GM12872 (cell line): Measurements from ENCODE around the gene RNF212.

Experiments used
- TF ChIP-seq, protein P1 (sequence below): IDR thresholded peaks from 3 replicates; pipeline ENCODE4 v1.5.1; 2011; ENCODE audit warnings: low read depth, mild to moderate bottlenecking, low read length, moderate library complexity; ENCODE audit not compliant: insufficient read depth

The RNF212 gene

DNA sequence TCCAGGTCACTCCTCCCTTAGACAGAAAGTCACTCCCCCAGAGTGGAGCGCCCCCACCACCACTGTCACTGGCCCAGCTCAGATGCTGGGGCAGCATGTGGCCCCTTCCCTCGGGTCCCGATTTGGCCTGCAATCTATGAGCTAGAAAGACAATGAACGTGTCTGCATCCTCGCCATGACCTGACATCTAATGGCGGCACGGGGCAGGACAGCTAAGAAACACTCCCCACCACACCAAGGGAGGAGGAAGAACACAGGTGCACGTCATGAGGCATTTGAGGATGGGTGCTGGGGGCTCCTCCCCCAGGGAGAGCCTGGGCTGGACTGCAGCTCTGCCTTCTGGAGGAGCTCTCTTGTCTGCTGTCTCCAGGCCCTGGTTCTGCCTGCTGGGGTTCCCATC lies 8.7 kb downstream of the RNF212 start:
- TF ChIP-seq, protein P1, sequence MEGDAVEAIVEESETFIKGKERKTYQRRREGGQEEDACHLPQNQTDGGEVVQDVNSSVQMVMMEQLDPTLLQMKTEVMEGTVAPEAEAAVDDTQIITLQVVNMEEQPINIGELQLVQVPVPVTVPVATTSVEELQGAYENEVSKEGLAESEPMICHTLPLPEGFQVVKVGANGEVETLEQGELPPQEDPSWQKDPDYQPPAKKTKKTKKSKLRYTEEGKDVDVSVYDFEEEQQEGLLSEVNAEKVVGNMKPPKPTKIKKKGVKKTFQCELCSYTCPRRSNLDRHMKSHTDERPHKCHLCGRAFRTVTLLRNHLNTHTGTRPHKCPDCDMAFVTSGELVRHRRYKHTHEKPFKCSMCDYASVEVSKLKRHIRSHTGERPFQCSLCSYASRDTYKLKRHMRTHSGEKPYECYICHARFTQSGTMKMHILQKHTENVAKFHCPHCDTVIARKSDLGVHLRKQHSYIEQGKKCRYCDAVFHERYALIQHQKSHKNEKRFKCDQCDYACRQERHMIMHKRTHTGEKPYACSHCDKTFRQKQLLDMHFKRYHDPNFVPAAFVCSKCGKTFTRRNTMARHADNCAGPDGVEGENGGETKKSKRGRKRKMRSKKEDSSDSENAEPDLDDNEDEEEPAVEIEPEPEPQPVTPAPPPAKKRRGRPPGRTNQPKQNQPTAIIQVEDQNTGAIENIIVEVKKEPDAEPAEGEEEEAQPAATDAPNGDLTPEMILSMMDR: no peak

DNA sequence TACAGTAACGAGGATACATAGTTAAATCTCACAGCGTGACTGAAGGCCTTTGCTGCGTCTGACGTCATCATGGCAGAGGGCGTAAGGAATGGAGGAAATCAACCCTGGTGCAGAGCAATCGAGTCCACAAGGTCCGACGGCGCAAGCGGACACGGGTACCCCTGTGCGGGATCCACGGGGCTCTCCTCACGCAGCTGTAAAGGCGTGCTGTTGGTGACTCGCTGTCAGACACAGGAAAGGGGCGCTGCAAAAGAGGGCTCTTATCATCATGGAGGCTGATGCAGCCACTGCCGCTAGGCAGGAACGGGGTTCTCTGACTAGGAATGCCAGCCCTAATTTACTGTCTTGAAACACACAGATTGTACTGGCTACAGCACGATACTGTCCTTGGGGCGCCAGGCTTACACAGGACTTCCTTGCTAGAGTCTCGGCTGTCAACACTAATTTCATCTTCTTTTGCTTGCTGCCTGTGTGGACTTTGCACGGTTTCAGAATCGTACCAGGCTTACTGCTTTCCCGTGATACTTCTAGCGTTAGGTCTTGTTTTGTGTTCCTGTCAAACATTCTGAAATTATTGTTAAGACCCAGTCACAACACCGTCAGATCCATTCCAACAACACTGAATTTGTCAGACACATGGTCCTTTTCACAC lies 13.6 kb downstream of the RNF212 start:
- TF ChIP-seq, protein P1: no peak

DNA sequence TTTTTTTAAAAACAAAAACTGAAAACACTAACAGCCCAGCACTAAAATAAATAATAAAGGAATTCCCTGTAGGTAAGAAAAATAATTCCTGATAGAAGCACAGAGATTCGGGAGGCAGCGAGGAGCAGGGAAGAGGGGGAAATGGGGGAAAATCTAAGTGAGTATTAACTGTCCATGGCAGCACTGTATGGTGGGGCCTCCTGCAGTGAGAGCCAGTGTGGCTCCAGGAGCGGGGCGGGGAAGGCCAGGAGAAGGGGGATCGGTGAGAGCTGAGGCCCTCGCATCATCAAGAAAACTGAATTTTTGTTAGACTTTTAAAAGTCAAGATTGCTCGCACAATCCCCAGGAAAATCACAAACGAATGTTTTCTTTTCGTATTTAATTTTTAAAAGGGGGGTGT lies 14.1 kb downstream of the RNF212 start:
- TF ChIP-seq, protein P1: no peak

DNA sequence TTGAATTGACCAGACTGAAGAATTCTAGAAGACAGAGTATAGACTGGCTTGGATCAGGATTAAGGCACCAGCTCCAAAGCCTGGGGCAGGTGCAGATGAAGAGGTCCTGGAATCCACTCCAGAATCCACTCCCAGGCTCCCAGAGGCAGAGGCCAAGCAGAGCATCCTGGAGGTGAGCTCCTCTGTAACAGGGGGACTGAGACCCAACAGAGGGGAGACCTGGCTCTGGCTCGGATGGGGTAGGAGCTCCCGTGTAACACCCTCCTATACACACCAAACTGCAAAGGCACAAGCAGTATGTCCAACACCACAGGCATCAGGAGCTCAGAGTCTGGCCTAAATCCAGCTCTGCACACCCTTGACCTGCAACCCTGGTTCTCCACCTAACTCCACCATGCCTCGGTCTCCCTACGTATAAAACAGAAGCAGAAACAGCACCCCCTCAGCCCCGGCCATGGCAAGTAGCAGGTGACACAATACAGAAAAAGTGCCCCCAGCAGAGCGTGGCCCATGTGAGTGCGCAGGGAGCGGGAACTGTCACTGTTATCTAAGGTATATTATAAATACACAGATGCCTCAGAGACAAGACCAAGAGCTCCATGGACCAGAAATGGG lies 14.9 kb downstream of the RNF212 start:
- TF ChIP-seq, protein P1: no peak

DNA sequence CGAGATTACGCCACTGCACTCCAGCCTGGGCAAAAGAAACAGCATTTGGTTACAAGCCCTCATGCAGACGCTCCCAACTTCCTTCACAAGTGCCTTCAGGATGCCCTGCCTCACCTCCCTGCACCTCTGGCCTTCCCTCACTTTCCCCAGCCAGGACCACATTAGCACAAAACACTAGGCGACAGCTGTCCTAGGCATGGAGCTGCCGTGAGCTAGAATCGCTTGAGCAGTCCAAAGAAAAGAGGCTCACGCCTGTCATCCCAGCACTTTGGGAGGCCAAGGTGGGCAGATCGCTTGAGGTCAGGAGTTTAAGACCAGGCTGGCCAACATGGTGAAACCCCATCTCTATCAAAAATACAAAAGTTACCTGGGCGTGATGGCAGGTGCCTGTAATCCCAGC lies 15.8 kb downstream of the RNF212 start:
- TF ChIP-seq, protein P1: no peak

DNA sequence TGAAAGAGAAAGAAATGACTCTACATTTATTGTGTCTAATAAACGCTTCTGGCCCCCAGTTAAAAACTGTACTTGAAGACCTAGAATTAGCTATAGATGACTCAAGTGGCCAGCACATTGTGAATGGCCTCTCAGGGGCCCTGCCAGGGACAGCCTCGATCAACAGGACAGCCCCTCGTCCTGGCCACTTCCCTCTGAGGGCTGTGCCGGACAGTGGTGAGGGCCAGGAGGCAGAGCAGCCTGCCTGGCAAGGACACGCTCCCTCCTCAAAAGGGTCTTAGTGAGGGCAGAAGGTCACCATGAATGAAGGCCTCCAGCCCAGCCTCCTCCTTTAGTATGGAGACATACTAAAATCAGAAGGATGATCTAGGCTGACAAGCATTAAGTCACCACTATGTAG lies 16.5 kb downstream of the RNF212 start:
- TF ChIP-seq, protein P1: no peak

DNA sequence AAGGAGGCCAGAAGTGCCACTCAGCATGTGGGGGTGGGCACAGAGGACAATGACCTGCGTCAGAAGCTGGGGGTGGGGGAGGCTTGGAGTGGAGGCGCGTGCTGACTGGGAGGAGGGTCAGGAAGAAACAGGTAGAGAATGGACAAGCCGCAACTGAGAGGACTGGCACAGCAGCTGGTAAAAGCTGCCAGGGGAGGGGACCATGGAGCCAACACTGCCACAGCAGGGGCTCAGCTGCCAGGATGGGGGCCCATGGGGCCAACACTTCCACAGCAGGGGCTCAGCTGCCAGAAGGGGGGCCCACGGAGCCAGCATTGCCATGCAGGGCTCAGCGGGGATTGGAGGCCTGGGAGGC lies 19.1 kb downstream of the RNF212 start:
- TF ChIP-seq, protein P1: no peak
